Measurements from ENCODE around the gene ATP5PB. TPM values are rescaled to one million over a fixed set of nuclear protein-coding genes. Genes with fewer than 3 reads are reported as not detected.

Gene ATP5PB
- total RNA-seq, 1 experiment from 2014 or later: 323 TPM

GRCh38 chr1:111424281-111424680 is 25.0 kb upstream of the ATP5PB start (continued):
- no peak for TF ChIP-seq ZBTB33 (IDR thresholded peaks at IDR 0.05; ENCODE audit: extremely low read depth, insufficient replicate concordance, low read length)

- no peak overlapping the region for H3K9ac ChIP-seq (ENCODE audit: low read length)
- CTCF ChIA-PET: no interaction called here
- no peaks in the 10 kb centered on the region for H3K27me3 ChIP-seq (ENCODE audit: insufficient read depth, low read length)
- peaks cover 31 to 34% of the 10 kb centered on the region in 2 experiments; a peak in 3 of 4 replicates for H3K36me3 ChIP-seq (ENCODE audit: control insufficient read depth in 1 of 2, insufficient read depth in 2 of 2, low read length in 2 of 2)
- no peak overlapping the region for H3K27ac ChIP-seq (ENCODE audit: low read depth, low read length)
- no peaks in the 10 kb centered on the region for H3K4me1 ChIP-seq (ENCODE audit: control insufficient read depth in 1 of 2, insufficient read depth in 2 of 2, low read length in 2 of 2)
- no peak overlapping the region for H3K4me2 ChIP-seq (ENCODE audit: low read length)
- RAD21 ChIA-PET (ENCODE audit: low non-redundant PET in 1 of 2, low total read pairs in 2 of 2, uncharacterized antibody in 2 of 2, unreplicated experiment in 2 of 2): no interaction called here
- no peak for ATAC-seq
- H3K9me2 ChIP-seq (ENCODE audit: insufficient read depth): no peaks in the 10 kb centered on the region
- H3K4me3 ChIP-seq (replicated peaks in 1 of 2; ENCODE audit: low read depth in 1 of 2, low read length in 2 of 2): no peak overlapping the region
- intact Hi-C loops (cut with micrococcal nuclease): no loop called here
- H3K79me2 ChIP-seq (ENCODE audit: insufficient read depth, low read length): peaks cover 3% of the 10 kb centered on the region; the same call in 1 of the 2 replicates
- BruUV-seq (replicated peaks): no TSS peak
- H4K20me1 ChIP-seq (ENCODE audit: insufficient read depth): no peaks in the 10 kb centered on the region
- POLR2A ChIA-PET: no interaction called here
- H3K9me3 ChIP-seq (ENCODE audit: control insufficient read depth in 1 of 2, insufficient read depth in 1 of 2, low read depth in 1 of 2, low read length in 2 of 2): no peaks in the 10 kb centered on the region
- DNase-seq (ENCODE audit: low read depth, low spot score): no peak
- H2AFZ ChIP-seq (ENCODE audit: low read depth, low read length, poor library complexity, severe bottlenecking): no peak overlapping the region
- no peak for TF ChIP-seq ELF1 (IDR thresholded peaks at IDR 0.05; ENCODE audit: borderline replicate concordance, low read depth)
Measured at GRCh38 chr1:111436726-111437125, 12.5 kb upstream of the ATP5PB start.

- ChIA-PET POLR2A (no interaction called here), RAD21 (ENCODE audit: low non-redundant PET in 1 of 2, low total read pairs in 2 of 2, uncharacterized antibody in 2 of 2, unreplicated experiment in 2 of 2) (no interaction called here)
- TF ChIP-seq CEBPB (IDR thresholded peaks at IDR 0.05; ENCODE audit: low read depth) (no peak), SIN3A (IDR thresholded peaks at IDR 0.05; ENCODE audit: low read depth) (no peak), EZH2 (IDR thresholded peaks at IDR 0.05) (no peak), ATF3 (IDR thresholded peaks at IDR 0.05) (no peak), POLR2A (IDR thresholded peaks at IDR 0.05; ENCODE audit: borderline replicate concordance, extremely low read depth, insufficient read depth, insufficient read length) (no peak), ZNF274 (IDR thresholded peaks at IDR 0.05; ENCODE audit: low read depth, low read length) (no peak), EZH2phosphoT487 (IDR thresholded peaks at IDR 0.05; ENCODE audit: borderline replicate concordance) (no peak), ZBTB33 (IDR thresholded peaks at IDR 0.05; ENCODE audit: extremely low read depth, insufficient replicate concordance, low read length) (no peak)
Measured at GRCh38 chr1:111439461-111440351, 9.6 kb upstream of the ATP5PB start.

More at GRCh38 chr1:111439461-111440351, 9.6 kb upstream of the ATP5PB start:
- CTCF ChIA-PET: no interaction called here
- DNase-seq (ENCODE audit: low read depth, low spot score) (no peak), ATAC-seq (no peak)
- H3K4me3 ChIP-seq (replicated peaks in 1 of 2; ENCODE audit: low read depth in 1 of 2, low read length in 2 of 2): no peak overlapping the region
- no peak overlapping the region for H3K27ac ChIP-seq (ENCODE audit: low read depth, low read length)
- H3K9ac ChIP-seq (ENCODE audit: low read length): no peak overlapping the region
- peaks cover 21% of the 10 kb centered on the region for H3K79me2 ChIP-seq (ENCODE audit: insufficient read depth, low read length)
- intact Hi-C loops (cut with micrococcal nuclease): loop anchor here (2.0 kb wide), 1 partner anchor 217 kb away; no protein-coding TSS in a partner anchor
- H4K20me1 ChIP-seq (ENCODE audit: insufficient read depth): no peaks in the 10 kb centered on the region
- H3K4me1 ChIP-seq (ENCODE audit: control insufficient read depth in 1 of 2, insufficient read depth in 2 of 2, low read length in 2 of 2): peaks cover 0 to 6% of the 10 kb centered on the region in 2 experiments; a peak in 1 of 4 replicates
- no peaks in the 10 kb centered on the region for H3K27me3 ChIP-seq (ENCODE audit: insufficient read depth, low read length)
- peaks cover 50 to 64% of the 10 kb centered on the region in 2 experiments; a peak in 3 of 4 replicates for H3K36me3 ChIP-seq (ENCODE audit: control insufficient read depth in 1 of 2, insufficient read depth in 2 of 2, low read length in 2 of 2)
- no TSS peak for BruUV-seq (replicated peaks)
- H2AFZ ChIP-seq (ENCODE audit: low read depth, low read length, poor library complexity, severe bottlenecking): no peak overlapping the region
- H3K4me2 ChIP-seq (ENCODE audit: low read length): no peak overlapping the region
- H3K9me3 ChIP-seq (ENCODE audit: control insufficient read depth in 1 of 2, insufficient read depth in 1 of 2, low read depth in 1 of 2, low read length in 2 of 2): no peaks in the 10 kb centered on the region
- no peaks in the 10 kb centered on the region for H3K9me2 ChIP-seq (ENCODE audit: insufficient read depth)

Measured in HCT116 (cell line).